GM19467 (cell line): Measurements from ENCODE around the gene TCEA2.

Experiments
- ATAC-seq: cut with Tn5 transposase; IDR thresholded peaks from one replicate; pipeline ENCODE4 v1.9.1; 2021; ENCODE audit warnings: mild to moderate bottlenecking, moderate library complexity; ENCODE audit not compliant: unreplicated experiment

The TCEA2 gene

GRCh38 chr20:64062596-64063388, at the start of gene TCEA2:
TSS of gene TCEA2 (plus strand) at chr20:64063198. CDS start at chr20:64063313, 115 bp downstream.
- ATAC-seq = peak; percentile 81

GRCh38 chr20:64015635-64016034, 47.4 kb upstream of the TCEA2 start:
- ATAC-seq = no peak

- no peak for ATAC-seq
Measured at GRCh38 chr20:64021124-64021975, 41.6 kb upstream of the TCEA2 start.

- ATAC-seq = no peak
Measured at GRCh38 chr20:64022671-64023360, 40.2 kb upstream of the TCEA2 start.

GRCh38 chr20:64023361-64024140, 39.4 kb upstream of the TCEA2 start:
- ATAC-seq = no peak

GRCh38 chr20:64024141-64024990, 38.6 kb upstream of the TCEA2 start:
- no peak for ATAC-seq

- ATAC-seq = no peak
Measured at GRCh38 chr20:64025101-64025825, 37.7 kb upstream of the TCEA2 start.

GRCh38 chr20:64025826-64026412, 37.1 kb upstream of the TCEA2 start:
- no peak for ATAC-seq

GRCh38 chr20:64027981-64028685, 34.9 kb upstream of the TCEA2 start:
- no peak for ATAC-seq

GRCh38 chr20:64029293-64030117, 33.5 kb upstream of the TCEA2 start:
- no peak for ATAC-seq

- no peak for ATAC-seq
Measured at GRCh38 chr20:64030371-64031134, 32.4 kb upstream of the TCEA2 start.

GRCh38 chr20:64031822-64032314, 31.1 kb upstream of the TCEA2 start:
- ATAC-seq = no peak

- ATAC-seq = no peak
Measured at GRCh38 chr20:64032706-64033624, 30.0 kb upstream of the TCEA2 start.

GRCh38 chr20:64033981-64034493, 29.0 kb upstream of the TCEA2 start:
- ATAC-seq = no peak
